LNCaP clone FGC (cell line): Measurements from ENCODE around the gene RALGPS1.

Experiments
- DNase-seq: peaks from one replicate; pipeline ENCODE4 v3.0.0-alpha.2; 2011; ENCODE audit warnings: low read depth
- H3K4me3 ChIP-seq: 2 replicates; pipeline ENCODE4 v1.5.1; 2011; ENCODE audit warnings: mild to moderate bottlenecking, low read depth, low read length, control low read depth
- TF ChIP-seq, protein P1 (sequence below): IDR thresholded peaks from 2 replicates; pipeline ENCODE4 v1.5.1; 2012; ENCODE audit warnings: mild to moderate bottlenecking; ENCODE audit not compliant: control insufficient read depth, insufficient read depth; ENCODE audit errors: extremely low read depth

The RALGPS1 gene

DNA sequence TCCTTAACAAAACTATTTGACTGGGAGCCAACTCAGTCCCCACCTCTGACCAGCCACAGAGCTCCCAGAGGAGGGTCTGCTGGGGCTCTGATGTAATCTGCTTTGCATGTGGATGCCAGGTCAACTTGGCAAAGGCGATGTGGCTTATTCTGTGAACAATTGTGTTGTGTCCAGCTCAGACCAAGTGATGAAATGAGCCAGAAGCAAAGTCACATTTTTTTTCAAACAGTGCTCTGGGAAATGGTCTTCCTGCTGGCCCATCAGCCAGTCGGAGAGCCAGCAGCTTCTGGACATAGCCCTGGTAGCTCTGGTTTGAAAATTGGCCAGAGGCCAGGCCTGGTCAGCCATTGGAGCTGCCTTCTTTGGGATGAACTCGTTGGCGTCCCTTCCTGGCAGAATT lies 121.4 kb downstream of the RALGPS1 start:
- TF ChIP-seq, protein P1, sequence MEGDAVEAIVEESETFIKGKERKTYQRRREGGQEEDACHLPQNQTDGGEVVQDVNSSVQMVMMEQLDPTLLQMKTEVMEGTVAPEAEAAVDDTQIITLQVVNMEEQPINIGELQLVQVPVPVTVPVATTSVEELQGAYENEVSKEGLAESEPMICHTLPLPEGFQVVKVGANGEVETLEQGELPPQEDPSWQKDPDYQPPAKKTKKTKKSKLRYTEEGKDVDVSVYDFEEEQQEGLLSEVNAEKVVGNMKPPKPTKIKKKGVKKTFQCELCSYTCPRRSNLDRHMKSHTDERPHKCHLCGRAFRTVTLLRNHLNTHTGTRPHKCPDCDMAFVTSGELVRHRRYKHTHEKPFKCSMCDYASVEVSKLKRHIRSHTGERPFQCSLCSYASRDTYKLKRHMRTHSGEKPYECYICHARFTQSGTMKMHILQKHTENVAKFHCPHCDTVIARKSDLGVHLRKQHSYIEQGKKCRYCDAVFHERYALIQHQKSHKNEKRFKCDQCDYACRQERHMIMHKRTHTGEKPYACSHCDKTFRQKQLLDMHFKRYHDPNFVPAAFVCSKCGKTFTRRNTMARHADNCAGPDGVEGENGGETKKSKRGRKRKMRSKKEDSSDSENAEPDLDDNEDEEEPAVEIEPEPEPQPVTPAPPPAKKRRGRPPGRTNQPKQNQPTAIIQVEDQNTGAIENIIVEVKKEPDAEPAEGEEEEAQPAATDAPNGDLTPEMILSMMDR: no peak
- no peak for DNase-seq

DNA sequence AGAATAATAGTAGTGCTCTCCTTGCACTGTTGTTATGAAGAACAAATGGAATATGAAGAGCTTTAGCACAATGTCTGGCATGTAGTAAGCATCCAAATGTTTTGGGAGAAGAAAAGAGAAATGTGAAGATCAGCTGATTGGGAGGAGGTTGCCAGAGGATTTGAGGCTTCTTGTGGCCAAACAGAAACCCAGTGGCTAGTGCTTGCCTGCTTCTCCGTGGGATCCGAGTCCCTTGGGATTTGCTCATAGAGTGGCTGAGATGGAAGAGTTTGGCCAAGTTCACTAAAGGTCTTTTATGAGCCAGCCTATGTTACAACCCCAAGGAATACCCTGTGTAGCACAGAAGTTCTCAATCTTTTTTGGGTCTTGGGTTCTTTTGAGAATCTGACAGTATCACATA lies 121.9 kb downstream of the RALGPS1 start:
- TF ChIP-seq, protein P1: no peak
- no peak for DNase-seq

More for the DNA sequence above, 121.4 kb downstream of the RALGPS1 start:
- no peak overlapping the region for H3K4me3 ChIP-seq

DNA sequence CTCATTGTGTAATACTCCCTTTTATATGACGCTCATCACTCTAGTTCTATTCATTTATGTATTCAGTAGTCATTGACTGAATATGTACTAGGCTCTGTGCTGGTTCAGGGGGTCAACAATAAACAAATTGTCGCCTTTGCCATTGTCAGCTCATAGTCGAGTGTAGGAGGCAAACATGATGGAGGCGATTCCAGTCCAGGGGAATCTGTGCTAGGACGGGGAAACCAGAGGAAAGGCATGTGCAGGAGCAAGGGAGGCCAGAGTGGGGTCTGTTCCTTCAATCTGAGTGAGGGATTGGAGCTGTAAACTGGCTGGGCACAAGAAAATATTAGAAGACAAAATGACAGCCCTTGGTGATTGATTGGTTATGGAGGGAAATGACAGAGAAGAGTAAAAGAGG lies 123.9 kb downstream of the RALGPS1 start:
- no peak for DNase-seq
- no peak overlapping the region for H3K4me3 ChIP-seq
- TF ChIP-seq, protein P1: no peak

More for the DNA sequence above, 121.9 kb downstream of the RALGPS1 start:
- no peak overlapping the region for H3K4me3 ChIP-seq

DNA sequence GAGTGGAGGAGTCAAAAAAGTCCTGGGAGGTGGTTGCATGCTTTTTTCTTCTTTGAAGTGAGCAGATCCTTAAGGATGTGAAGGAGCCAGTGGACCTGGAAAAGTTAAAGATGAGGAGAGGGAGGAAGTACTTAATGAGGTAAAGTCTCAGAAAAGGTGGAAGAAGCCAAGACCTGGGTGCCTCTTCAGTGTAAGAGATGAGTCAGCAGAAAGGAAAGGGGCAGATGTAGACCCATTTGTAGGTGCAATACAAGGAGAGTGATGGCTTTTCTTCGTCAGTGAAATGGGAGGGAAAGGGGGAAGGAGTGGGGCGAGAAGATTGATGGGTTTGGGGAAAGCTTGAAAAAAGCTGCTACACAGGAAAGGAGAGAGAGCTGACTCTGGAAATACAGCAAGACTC lies 124.9 kb downstream of the RALGPS1 start:
- no peak overlapping the region for H3K4me3 ChIP-seq
- DNase-seq: no peak
- TF ChIP-seq, protein P1: no peak

DNA sequence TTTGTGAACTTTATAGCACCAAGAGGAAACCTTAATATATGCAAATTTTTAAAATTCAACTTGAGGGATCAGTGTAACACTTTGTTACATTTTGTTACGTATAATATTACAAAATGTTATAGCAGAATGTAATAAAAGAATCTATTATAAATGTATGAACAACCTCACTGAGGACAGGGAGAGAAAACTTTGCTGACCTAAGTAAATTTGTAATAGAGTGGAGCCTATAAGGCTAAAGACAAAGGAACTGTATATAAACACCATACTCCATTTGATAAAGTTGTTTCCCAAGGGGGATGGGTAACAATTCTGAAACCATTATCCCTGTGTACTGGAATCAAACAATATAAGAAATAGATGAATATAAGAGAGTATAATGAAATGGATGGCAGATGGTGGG lies 130.6 kb downstream of the RALGPS1 start:
- DNase-seq: no peak
- TF ChIP-seq, protein P1: no peak
- H3K4me3 ChIP-seq: no peak overlapping the region

DNA sequence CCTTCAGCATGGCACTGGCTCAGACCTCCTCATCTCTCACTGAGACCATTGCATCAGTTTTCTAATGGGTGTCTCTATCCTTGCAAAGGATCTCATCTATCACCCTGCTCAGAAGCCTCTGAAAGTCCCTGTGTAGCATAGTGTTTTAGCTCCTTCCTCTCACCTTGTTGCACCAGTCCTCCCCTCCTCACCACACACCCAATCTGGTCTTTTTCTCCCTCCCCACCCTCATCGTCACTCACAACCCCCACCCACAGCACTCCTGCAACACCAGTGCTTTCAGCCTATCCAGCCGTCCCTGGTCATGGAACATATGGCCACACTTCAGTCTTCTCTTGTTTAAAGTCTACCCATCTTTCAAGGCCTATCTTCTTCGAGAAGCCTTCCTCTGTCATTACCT lies 133.4 kb downstream of the RALGPS1 start:
- H3K4me3 ChIP-seq: no peak overlapping the region
- TF ChIP-seq, protein P1: no peak
- no peak for DNase-seq

DNA sequence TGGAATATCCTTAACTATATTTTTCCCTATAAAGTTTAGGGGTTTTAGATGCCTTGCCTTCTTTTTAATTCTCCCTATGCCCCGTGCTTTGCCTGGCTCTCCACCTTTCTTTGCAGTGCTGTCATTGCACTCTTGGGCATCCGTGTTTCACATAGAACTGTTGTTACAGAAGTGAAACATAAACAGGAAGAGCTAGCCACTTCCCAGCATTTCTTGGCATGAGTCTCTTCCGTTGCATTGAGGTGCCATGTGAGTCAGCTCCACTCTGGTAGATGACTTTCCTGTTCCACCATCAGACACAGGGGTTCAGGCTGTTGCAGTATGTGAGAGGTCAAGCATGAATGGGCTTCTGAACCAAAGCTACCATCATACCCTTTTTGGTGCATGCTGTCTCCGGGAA lies 134.5 kb downstream of the RALGPS1 start:
- TF ChIP-seq, protein P1: no peak
- no peak for DNase-seq
- no peak overlapping the region for H3K4me3 ChIP-seq
